Stimulated activated CD4-positive, alpha-beta T cell treated with anti-CD3 and anti-CD28 coated beads, Interleukin-12 subunit alpha, Interleukin-12 subunit beta, amount 100 ng/mL, for 24 hours (primary cell): ENCODE data around the gene NTN3.
"Not testable (repeated sequence)": the region's sequence is repeated elsewhere in the genome, so short reads cannot be mapped to it uniquely, and the experiment has no call there.

Experiments
- DNase-seq, 2 experiments: peaks; one replicate each; pipeline ENCODE4 v3.0.0-alpha.2; 2020; ENCODE audit warnings: low read depth in 2 of 2

The NTN3 gene

DNA sequence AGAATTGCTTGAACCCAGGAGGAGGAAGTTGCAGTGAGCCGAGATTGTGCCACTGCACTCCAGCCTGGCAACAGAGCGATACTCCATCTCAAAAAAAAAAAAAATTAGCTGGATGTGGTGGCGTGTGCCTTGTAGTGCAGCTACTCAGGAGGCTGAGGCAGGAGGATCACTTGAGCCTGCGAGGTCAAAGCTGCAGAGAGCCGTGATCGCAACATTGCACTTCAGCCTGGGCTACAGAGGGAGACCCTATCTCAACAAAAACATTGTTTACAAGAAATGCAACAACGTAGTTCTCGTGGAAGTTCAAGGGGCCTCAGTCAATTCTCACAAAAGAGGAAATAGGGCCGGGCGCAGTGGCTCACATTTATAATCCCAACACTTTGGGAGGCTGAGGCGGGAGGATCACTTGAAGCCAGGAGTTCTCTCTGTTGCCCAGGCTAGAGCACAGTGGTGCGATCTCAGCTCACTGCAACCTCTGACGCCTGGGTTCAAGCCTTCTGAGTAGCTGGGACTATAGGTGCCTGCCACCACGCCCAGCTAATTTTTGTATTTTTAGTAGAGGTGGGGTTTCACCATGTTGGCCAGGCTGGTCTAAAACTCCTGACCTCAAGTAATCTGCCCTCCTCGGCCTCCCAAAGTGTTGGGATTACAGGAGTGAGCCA, 29.8 kb upstream of the NTN3 start:
- DNase-seq: not testable (repeated sequence)

DNA sequence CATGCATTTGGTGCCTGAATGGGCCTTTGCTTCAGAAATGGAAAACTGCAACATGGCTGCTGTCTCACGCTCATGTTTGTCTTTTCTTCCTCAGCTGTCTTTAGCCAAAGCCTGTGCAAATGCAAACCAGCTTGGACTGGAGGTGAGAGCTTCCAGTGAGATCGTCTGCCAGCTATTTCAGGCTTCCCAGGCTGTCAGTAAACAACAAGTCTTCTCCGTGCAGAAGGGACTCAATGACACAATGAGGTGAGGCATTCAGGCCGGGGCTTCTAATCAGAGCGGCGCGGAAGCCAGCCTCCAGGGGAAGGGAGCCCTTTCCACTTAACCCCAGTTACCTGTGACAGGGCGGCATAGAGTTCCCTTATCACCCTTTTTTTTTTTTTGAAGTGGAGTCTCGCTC, 27.5 kb upstream of the NTN3 start:
- DNase-seq: no peak

DNA sequence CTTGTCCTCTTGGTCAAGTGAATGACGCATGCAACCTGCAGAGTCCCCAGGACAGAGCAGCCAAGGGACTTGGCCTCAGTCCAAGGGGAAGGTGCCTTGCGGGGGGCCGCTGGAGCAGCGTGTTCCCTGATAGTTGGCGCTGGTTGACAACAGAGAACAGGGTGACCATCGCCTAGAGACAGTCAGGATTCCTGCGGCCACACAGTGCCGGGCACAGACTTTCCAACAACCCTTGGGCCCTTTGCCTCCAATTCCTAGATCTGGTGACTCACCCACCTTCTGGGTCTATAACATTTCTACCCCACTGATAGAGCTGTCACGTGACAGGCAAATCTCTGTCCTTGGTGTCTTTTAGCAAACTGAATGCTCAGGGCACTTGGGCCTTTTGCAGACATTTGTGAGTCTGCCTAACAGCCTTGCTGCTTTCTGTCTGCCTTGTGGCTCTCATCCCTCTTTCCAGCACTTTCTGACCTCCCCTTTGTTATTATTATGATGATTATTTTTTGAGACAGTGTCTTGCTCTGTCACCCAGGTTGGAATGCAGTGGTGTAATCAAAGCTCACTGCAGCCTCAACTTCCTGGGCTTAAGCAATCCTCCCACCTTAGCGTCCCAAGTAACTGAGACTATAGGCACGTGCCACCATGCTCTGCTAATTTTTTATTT, 23.0 kb upstream of the NTN3 start:
- DNase-seq: no peak

DNA sequence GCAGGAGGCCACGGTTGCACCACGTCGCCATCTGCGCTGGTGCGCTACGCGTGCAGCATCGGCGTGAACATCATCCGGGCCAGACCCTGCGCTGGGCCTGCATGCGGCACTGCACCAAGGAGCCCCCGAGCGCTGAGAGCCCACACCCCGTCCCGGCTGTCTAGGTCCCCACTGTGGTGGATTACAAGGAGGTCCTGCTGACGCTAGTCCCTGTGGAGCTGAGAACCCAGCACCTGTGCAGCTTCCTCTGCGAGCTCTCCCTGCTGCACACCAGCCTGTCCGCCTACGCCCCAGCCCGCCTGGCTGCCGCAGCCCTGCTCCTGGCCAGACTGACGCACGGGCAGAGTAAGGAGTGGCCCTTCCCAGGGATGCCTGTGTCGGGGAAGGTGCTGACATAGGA, 22.0 kb upstream of the NTN3 start:
- DNase-seq: no peak

DNA sequence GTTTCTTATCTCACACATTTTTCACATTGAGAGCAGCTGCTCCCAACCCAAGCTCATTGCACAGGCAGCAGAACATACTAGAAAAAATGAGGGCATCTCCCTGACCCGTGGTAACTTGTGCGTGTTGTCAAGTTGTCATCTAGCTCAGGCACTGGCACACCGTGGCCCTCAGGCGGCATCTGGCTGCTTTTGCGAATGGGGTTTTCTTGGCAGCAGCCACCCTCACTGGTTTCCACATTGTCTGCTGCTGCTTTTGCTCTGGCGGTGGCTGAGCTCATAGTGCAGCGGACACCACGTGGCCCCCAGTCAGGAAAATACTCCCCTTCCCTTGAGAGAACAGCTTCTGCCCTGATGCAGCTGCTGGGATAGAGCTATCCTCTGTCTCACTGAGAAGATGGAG, 20.6 kb upstream of the NTN3 start:
- DNase-seq: no peak

DNA sequence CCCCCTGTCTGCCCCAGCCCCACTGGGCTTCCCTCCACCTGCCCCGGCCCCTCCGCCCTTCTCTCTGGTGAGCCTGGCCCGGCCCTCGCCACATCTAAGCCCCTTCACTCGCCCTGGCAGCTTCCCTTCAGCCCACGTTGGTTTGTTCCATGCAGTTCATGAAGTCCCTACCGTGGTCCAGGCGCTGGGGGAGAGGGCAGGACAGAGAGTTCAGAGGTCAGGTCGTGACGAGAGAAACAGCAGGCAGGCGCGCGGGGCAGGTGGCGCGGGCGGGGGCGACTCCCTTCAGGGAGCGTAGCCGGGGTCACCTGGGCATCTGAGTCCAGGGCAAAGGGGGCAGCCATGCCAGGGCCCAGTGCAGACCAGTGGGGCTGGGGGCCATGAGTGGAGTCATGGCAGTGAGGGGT, 20.1 kb upstream of the NTN3 start:
- no peak for DNase-seq

DNA sequence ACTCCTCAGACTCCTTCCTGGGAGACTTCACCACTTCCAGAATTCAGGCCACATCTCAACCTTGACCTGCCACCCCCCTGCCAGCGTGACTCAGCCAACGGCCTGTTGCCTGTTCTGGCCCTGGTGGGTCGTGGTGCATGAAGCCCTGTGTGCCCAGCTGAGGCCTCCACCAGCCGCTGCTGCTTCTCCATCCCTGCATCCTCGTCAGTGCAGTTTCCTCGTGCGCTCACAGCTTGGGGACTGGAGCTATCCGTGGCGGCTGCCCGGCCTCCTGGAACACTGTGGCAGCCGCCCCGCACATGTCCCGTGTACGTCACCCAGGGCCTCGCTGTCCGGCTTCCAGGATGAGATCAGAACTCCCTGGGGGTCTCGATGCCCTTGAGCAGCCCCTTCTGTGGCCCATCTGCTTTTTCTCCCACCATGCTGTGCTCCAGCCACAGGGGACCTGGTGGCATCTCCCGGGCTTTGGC, 19.2 kb upstream of the NTN3 start:
- no peak for DNase-seq

DNA sequence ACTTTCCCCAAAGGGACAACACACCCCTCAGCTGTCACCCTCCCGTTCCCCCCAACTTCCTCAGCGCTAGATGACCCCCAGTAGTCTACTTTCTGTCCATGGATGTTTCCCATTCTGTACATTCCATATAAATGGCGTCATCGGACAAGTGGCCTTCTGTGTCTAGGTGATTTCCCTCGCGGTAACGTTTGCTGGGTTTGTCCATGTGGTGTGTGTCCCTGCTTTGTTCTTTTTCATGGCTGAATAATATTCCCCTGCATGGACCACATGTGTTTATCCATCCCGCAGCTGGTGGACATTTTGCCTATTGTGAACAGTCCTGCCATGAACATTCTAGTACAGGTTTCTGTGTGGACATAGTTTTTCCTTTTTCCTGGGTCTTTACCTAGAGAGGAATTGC, 18.4 kb upstream of the NTN3 start:
- DNase-seq: no peak

DNA sequence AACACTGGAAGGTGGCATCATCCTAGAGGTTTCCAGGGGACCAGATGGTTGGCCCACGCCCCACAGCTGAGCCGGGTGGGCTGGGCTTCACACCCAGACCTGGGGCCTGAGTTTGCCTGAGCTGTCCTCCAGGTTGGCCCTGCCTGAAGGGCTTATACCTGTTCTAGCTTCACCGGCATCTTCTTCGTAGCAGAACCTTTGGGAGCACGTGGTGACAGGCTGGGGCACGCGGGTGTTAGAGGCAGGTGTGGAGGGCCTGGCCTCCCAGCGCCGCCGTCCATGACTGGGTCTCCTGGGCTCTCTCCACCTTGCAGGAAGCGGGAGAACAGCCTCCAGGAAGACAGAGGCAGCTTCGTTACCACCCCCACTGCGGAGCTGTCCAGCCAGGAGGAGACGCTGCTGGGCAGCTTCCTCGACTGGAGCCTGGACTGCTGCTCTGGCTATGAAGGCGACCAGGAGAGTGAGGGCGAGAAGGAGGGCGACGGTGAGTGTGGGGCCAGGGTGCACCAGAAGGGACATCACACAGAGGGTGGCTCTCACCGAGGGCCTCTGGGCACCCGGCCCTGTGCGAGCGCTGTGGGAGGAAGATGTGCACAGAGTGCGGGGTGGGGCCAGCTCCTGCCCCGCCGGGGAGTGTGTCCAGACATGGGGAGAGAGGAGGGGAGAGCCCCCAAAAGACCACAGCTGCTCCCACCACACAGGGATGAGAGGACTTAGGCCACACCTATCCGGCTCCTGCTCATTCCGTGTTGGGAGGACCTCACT, 15.8 kb upstream of the NTN3 start:
- DNase-seq: no peak

DNA sequence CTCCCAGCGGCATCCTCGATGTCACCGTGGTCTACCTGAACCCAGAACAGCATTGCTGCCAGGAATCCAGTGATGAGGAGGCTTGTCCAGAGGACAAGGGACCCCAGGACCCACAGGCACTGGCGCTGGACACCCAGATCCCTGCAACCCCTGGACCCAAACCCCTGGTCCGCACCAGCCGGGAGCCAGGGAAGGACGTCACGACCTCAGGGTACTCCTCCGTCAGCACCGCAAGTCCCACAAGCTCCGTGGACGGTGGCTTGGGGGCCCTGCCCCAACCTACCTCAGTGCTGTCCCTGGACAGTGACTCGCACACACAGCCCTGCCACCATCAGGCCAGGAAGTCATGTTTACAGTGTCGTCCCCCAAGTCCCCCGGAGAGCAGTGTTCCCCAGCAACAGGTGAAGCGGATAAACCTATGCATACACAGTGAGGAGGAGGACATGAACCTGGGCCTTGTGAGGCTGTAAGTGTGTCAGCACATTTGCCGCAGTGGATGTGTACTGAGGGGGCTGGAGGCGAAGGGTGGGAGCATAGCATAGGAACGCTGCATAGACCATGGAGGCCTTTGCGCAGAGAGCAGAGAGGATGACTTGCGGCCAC, 14.4 kb upstream of the NTN3 start:
- no peak for DNase-seq

DNA sequence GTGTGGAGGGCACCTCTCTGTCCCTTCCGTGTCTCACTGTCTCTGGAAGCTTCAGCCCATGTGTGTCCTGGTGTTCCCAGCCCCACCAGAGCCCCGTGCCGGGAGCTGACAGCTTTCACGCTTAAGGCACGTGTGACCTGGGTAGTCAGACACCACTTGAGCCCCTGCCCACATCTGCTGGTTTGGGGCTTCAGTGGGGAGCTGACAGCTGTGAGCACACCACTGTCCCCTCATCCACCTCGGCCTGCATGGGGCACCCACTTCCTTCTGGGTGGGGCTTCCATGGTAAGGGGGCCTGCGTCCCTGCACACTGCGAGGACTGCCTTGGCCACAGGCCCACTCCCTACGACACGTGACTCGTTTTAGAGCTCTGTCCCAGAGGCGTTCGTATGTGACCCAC, 13.8 kb upstream of the NTN3 start:
- DNase-seq: no peak

DNA sequence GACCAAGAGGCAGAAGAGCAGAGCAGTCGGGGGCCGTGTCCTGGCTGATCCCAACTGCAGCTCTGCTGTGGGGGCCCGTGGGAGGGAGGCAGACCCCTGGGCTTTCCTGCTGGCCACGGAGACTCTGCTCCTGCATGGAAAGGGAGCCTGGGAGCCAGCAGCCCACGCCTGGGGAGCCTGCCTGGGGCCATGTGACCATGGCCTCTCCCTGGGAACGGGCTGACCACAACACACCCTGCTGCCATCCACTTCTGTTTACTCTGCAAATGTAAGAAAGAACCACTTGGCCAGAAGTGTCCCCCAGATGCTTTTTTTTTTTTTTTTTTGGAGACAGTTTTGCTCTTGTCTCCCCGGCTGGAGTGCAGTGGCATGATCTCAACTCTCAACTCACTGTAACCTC, 13.2 kb upstream of the NTN3 start:
- DNase-seq: no peak

DNA sequence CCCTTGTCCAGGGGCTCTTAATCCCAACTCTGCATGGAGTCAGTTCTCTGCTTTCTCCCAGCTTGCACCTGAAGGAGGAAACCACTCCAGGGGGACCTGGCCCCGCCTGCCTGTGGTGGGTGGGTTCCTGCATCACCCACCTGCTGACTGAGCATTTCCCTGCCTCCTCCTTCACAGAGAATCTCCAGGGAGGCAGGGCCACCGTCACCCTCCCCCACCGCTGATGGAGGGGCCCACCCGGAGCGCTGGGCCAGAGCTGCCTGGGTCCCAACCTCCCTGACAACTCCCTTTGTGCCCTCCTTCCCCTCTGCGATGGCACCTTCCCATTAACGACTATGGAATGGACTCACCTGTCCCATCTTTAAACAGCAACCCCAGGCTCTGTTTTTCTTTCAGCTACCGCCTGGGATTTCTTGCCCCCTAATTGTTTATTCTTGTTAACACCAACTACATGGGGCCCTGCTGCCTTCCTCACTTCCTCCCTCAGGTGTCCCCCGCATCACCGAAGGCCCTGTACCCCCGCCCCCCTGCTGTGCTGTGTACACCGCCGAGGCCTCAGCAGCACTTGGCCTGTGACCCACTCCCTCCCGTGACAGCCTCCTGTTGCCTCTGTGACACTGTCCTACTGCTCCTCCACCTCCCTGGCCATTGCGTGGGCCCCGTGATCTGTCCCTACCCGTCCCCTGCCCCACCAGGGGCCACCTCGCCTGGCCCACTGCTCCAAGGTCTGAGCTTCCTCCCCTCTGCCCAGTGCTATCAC, 12.0 kb upstream of the NTN3 start:
- DNase-seq: no peak

DNA sequence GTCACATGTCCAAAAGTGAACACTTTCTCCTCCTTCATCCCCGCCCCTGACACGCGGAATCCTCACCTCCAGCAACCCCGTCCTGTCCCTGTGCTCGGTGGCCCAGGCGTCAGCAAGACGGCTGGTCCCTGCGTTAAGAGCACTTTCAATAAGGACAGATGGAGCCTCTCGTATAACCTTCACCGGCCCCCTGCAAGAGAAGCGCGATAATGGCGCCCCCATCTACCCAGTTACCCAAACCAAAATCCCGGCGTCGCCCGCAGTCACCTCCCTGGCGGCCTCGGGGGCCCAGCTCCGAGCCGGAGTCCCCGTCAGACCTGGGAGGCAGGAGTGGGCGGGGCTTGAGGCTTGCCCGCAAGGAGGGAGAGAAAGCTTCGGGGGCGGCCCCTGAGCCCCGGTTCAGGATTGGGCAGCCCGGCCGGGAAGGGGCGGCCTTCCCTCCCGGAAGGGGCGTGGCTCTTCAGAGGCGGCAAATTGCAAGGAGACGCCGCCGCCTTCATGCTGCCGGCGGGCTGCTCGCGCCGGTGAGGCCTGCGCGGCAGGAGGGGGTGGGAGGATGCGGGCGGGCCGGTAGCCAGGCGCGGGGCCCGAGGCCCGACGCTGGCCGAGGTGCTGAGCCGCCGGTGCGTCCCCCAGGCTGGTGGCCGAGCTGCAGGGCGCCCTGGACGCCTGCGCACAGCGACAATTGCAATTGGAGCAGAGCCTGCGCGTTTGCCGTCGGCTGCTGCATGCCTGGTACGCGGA, 11.3 kb upstream of the NTN3 start, which contains the start of gene TEDC2:
TEDC2 (plus strand) TSS at position 463 of the 744 bp plus-strand sequence; CDS start at position 499, 36 bp downstream.
- DNase-seq: peak; percentile 90 to 98

DNA sequence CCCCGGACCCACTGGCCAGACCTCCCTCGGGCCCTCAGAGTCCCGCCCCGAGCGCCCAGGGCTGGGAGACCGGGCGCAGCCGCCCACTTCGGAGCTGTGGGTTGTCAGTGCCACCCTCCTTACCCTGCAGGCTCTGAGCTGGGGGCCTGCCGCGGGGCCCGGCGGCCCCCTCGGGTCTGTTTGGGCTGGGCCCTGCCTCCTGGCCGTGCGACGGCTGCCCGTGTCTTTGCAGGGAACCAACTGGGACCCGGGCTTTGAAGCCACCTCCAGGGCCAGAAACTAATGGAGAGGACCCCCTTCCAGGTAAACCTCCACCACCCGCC, 10.7 kb upstream of the NTN3 start:
- DNase-seq: no peak

DNA sequence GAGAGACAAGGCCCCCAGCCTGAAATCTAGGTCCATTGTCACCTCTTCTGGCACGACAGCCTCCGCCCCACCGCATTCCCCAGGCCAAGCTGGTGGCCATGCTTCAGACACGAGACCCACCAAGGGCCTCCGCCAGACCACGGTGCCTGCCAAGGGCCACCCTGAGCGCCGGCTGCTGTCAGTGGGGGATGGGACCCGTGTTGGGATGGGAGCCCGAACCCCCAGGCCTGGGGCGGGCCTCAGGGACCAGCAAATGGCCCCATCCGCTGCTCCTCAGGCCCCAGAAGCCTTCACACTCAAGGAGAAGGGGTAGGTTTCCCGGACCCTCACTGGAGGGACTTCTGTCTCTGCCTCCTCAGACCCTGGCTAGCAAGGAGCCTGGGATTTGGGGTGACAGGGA, 10.2 kb upstream of the NTN3 start:
- DNase-seq: no peak

DNA sequence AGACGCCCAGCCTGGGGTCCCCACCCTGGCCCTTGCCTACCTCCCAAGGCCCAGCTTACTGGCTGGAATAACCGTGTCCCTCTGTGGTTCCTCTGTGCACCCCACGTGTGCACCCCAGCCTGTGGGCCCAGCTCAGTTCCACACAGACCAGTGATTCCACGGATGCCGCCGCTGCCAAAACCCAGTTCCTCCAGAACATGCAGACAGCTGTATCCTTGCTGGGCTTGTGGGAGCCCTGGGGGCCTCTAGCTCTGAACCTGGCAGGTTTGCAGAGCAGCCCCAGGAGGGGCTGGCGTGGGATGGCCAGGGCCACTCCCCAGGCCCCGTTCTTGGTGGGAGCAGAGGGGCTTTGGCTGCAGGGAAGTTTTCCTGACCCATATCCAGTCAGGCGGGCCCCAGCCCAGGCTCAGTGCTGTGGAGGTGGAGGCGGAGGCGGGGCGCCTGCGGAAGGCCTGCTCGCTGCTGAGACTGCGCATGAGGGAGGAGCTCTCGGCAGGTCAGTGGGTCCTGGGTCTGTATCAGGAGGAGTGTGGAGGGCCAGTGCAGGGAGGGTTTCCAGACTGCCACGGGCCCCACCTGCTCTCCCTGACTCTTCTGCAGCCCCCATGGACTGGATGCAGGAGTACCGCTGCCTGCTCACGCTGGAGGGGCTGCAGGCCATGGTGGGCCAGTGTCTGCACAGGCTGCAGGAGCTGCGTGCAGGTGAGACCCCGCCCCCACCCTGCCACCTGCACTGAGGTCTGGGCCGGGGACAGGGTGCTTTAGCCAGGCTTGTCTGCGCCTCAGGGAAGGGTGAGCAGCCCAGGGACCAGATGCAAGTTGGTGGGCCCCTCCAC, 8.8 kb upstream of the NTN3 start:
- DNase-seq: no peak

DNA sequence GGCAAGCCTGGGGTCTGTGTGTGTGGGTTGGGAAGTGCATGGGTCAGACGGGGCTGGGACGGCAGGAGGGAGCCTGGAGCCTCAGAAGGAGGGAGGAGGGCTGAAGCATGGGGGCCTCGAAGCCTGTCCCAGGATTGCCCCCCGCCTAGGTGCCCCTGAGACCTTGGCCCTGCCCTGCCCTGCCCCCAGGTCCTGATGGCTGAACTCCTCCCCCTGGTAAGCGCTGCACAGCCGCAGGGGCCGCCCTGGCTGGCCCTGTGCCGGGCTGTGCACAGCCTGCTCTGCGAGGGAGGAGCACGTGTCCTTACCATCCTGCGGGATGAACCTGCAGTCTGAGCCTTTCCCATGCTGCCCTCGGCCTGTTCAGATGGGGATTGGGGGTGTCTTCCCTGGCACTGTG, 6.8 kb upstream of the NTN3 start:
- DNase-seq: no peak

DNA sequence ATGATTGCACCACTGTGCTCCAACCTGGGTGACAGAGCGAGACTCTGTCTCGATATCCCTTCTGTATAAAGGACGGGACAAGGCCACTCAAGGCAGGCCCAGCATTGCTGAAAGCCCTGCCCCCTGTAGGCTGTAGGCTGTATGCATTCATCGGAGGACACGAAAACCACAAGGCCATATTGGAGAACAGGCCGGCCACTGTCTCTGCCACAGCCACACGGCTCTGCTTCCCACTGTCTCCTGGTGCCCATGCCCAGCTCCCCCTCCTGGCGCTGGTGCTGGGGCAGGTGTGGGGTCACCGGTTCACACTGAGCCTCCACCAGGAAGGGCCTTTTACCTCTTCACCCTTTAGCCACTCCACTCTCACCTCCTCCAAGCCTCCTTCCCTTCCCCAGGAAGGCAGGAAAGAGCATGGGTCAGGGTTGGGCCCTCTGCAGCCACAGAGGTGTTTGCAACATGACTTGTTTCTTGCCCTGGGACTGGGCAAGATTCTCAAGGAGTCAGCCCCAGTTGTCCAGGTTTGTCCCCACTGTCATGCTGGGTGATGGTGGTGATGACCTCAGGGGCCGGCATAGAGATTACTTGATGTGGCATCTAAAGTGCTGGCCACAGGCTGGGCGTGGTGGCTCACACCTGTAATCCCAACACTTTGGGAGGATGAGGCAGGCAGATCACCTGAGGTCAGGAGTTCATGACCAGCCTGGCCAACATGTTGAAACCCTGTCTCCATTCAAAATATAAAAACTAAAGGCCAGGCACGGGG, 5.3 kb upstream of the NTN3 start:
- no peak for DNase-seq
